ENCODE results near the gene METTL16.
"Not testable (repeated sequence)": the region's sequence is repeated elsewhere in the genome, so short reads cannot be mapped to it uniquely, and the experiment has no call there.

Gene METTL16

GRCh38 chr17:2442166-2442565 is 69.5 kb downstream of the METTL16 start:
- Histone ChIP-seq H3K9me3 (ENCODE audit: control insufficient read depth, low read length) (no peaks in the 10 kb centered on the region), H3K4me1 (ENCODE audit: control insufficient read depth, insufficient read depth, low read length, poor library complexity, severe bottlenecking) (no peaks in the 10 kb centered on the region), H3K4me3 (ENCODE audit: insufficient read depth, low read depth, low read length, poor library complexity, severe bottlenecking) (no peak overlapping the region), H3K36me3 (ENCODE audit: control insufficient read depth, insufficient read depth, low read length) (peaks cover 17% of the 10 kb centered on the region), H3K27me3 (replicated peaks; ENCODE audit: control insufficient read depth, insufficient read depth, low read length, poor library complexity, severe bottlenecking) (no peaks in the 10 kb centered on the region), H3K27ac (ENCODE audit: insufficient read depth, low read length, poor library complexity, severe bottlenecking) (no peak overlapping the region)
- no peak for DNase-seq

GRCh38 chr17:2440930-2441329 is 70.8 kb downstream of the METTL16 start:
- no peaks in the 10 kb centered on the region for H3K4me1 ChIP-seq (ENCODE audit: control insufficient read depth, insufficient read depth, low read length, poor library complexity, severe bottlenecking)
- H3K27me3 ChIP-seq (replicated peaks; ENCODE audit: control insufficient read depth, insufficient read depth, low read length, poor library complexity, severe bottlenecking) = no peaks in the 10 kb centered on the region
- no peak overlapping the region for H3K27ac ChIP-seq (ENCODE audit: insufficient read depth, low read length, poor library complexity, severe bottlenecking)
- H3K36me3 ChIP-seq (ENCODE audit: control insufficient read depth, insufficient read depth, low read length) = peaks cover 28% of the 10 kb centered on the region
- H3K9me3 ChIP-seq (ENCODE audit: control insufficient read depth, low read length) = no peaks in the 10 kb centered on the region
- H3K4me3 ChIP-seq (ENCODE audit: insufficient read depth, low read depth, low read length, poor library complexity, severe bottlenecking) = no peak overlapping the region
- no peak for DNase-seq

DNA sequence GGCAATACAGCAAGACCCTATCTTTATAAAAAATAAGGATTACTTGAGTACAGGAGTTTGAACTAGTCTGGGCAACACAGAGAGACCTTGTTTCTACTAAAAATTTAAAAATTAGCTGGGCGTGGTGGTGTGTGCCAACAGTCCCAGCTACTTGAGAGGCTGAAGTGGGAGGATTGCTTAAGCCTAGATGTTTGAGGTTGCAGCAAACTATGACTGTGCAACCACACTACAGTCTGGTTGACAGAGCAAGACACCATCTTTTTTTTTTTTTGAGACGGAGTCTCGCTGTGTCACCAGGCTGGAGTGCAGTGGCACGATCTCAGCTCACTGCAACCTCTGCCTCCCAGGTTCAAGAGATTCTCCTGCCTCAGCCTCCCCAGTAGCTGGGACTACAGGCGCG is 71.7 kb downstream of the METTL16 start:
- peaks cover 34% of the 10 kb centered on the region for H3K36me3 ChIP-seq (ENCODE audit: control insufficient read depth, insufficient read depth, low read length)
- DNase-seq; H3K27ac ChIP-seq (ENCODE audit: insufficient read depth, low read length, poor library complexity, severe bottlenecking); H3K4me1 ChIP-seq (ENCODE audit: control insufficient read depth, insufficient read depth, low read length, poor library complexity, severe bottlenecking); H3K9me3 ChIP-seq (ENCODE audit: control insufficient read depth, low read length); H3K27me3 ChIP-seq (replicated peaks; ENCODE audit: control insufficient read depth, insufficient read depth, low read length, poor library complexity, severe bottlenecking); H3K4me3 ChIP-seq (ENCODE audit: insufficient read depth, low read depth, low read length, poor library complexity, severe bottlenecking): not testable (repeated sequence)

- Histone ChIP-seq H3K36me3 (ENCODE audit: control insufficient read depth, insufficient read depth, low read length) (peaks cover 34% of the 10 kb centered on the region), H3K4me1 (ENCODE audit: control insufficient read depth, insufficient read depth, low read length, poor library complexity, severe bottlenecking) (no peaks in the 10 kb centered on the region), H3K27me3 (replicated peaks; ENCODE audit: control insufficient read depth, insufficient read depth, low read length, poor library complexity, severe bottlenecking) (no peaks in the 10 kb centered on the region), H3K9me3 (ENCODE audit: control insufficient read depth, low read length) (no peaks in the 10 kb centered on the region), H3K4me3 (ENCODE audit: insufficient read depth, low read depth, low read length, poor library complexity, severe bottlenecking) (no peak overlapping the region), H3K27ac (ENCODE audit: insufficient read depth, low read length, poor library complexity, severe bottlenecking) (no peak overlapping the region)
- DNase-seq = no peak
These were observed 72.9 kb downstream of the METTL16 start for GRCh38 chr17:2438823-2439222.

DNA sequence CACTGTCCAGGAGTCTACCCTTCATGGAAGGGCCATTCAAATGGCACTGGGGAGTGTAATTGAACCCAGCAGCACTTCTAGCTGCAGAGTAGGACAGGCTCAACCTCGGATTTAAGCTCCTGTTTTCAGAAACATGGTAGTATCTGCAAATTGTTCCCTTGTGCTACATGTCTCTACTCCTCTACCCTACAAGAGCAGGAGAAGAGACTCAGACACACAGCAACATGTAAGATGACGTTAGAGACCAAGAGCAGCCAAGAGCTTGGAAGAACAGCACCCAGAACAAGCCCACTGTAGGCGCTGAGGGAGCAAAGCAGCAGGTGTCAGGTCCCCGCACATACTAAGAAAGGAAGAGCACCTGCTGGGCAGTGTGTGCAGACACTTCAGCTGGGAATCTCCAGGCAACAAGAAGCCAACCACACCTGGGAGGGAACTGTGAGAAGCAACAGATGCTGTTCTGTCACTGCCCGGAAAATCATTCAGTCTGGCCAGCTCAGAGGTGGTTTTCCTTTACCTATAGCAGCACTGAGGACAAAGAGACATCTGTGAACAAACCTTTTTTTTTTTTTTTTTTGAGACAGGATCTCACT is 75.3 kb downstream of the METTL16 start:
- DNase-seq = no peak
- Histone ChIP-seq H3K4me1 (ENCODE audit: control insufficient read depth, insufficient read depth, low read length, poor library complexity, severe bottlenecking) (no peaks in the 10 kb centered on the region), H3K27me3 (replicated peaks; ENCODE audit: control insufficient read depth, insufficient read depth, low read length, poor library complexity, severe bottlenecking) (no peaks in the 10 kb centered on the region), H3K9me3 (ENCODE audit: control insufficient read depth, low read length) (no peaks in the 10 kb centered on the region), H3K27ac (ENCODE audit: insufficient read depth, low read length, poor library complexity, severe bottlenecking) (no peak overlapping the region), H3K4me3 (ENCODE audit: insufficient read depth, low read depth, low read length, poor library complexity, severe bottlenecking) (no peak overlapping the region), H3K36me3 (ENCODE audit: control insufficient read depth, insufficient read depth, low read length) (peaks cover 41% of the 10 kb centered on the region)

GRCh38 chr17:2435862-2436261 is 75.8 kb downstream of the METTL16 start:
- no peak for DNase-seq
- Histone ChIP-seq H3K36me3 (ENCODE audit: control insufficient read depth, insufficient read depth, low read length) (peaks cover 36% of the 10 kb centered on the region), H3K4me1 (ENCODE audit: control insufficient read depth, insufficient read depth, low read length, poor library complexity, severe bottlenecking) (no peaks in the 10 kb centered on the region), H3K27ac (ENCODE audit: insufficient read depth, low read length, poor library complexity, severe bottlenecking) (no peak overlapping the region), H3K4me3 (ENCODE audit: insufficient read depth, low read depth, low read length, poor library complexity, severe bottlenecking) (no peak overlapping the region), H3K9me3 (ENCODE audit: control insufficient read depth, low read length) (no peaks in the 10 kb centered on the region), H3K27me3 (replicated peaks; ENCODE audit: control insufficient read depth, insufficient read depth, low read length, poor library complexity, severe bottlenecking) (no peaks in the 10 kb centered on the region)

DNA sequence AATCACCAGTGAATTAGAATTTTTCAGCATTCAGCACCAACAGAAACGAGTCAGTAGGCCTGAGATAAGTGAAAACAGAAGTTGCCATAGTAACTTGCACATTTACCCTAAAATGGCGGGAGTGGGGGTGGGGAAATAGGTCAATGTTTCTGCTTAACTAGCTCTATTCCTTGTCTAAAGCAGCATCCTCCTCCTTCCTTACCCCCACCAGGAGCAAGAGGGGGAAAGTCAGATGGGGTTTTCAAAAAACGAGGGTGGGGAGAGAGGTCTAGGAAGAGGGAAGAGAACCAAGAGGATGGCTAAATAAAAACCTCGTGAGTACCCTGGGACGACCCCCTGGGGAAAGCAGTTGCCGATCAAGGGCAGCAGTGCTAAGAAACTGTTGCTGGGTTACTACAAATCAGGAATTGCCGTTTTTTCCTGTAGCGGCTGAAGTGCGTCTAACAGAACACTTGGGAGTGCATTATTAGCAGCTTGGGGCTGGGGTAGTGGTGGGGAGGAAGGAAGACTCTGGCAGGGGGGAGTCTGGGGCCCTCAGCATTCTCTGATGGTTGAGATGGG is 76.4 kb downstream of the METTL16 start:
- no peaks in the 10 kb centered on the region for H3K27me3 ChIP-seq (replicated peaks; ENCODE audit: control insufficient read depth, insufficient read depth, low read length, poor library complexity, severe bottlenecking)
- H3K36me3 ChIP-seq (ENCODE audit: control insufficient read depth, insufficient read depth, low read length) = peaks cover 36% of the 10 kb centered on the region
- H3K9me3 ChIP-seq (ENCODE audit: control insufficient read depth, low read length) = no peaks in the 10 kb centered on the region
- no peaks in the 10 kb centered on the region for H3K4me1 ChIP-seq (ENCODE audit: control insufficient read depth, insufficient read depth, low read length, poor library complexity, severe bottlenecking)
- no peak overlapping the region for H3K27ac ChIP-seq (ENCODE audit: insufficient read depth, low read length, poor library complexity, severe bottlenecking)
- DNase-seq = no peak
- no peak overlapping the region for H3K4me3 ChIP-seq (ENCODE audit: insufficient read depth, low read depth, low read length, poor library complexity, severe bottlenecking)

DNA sequence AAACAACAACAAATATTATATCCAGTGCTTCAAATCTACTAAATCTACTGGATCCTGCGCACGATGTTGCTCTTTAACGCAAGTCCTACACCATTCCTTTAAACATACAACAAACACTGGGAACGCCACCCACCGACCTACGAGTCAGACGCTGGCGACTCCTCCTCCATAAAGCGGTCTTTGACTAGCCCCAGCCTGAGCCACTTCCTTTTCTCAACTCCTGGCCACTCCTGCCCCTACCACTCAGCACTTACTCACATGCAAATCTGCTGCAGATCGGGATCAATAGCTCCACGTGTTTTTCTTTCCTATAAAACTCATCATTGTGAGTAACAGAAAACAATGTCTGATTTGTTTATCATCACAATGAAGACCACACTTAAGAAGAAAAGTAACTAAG is 78.0 kb downstream of the METTL16 start:
- DNase-seq = no peak
- Histone ChIP-seq H3K4me3 (ENCODE audit: insufficient read depth, low read depth, low read length, poor library complexity, severe bottlenecking) (no peak overlapping the region), H3K27ac (ENCODE audit: insufficient read depth, low read length, poor library complexity, severe bottlenecking) (no peak overlapping the region), H3K27me3 (replicated peaks; ENCODE audit: control insufficient read depth, insufficient read depth, low read length, poor library complexity, severe bottlenecking) (no peaks in the 10 kb centered on the region), H3K9me3 (ENCODE audit: control insufficient read depth, low read length) (no peaks in the 10 kb centered on the region), H3K4me1 (ENCODE audit: control insufficient read depth, insufficient read depth, low read length, poor library complexity, severe bottlenecking) (no peaks in the 10 kb centered on the region), H3K36me3 (ENCODE audit: control insufficient read depth, insufficient read depth, low read length) (peaks cover 28% of the 10 kb centered on the region)

DNA sequence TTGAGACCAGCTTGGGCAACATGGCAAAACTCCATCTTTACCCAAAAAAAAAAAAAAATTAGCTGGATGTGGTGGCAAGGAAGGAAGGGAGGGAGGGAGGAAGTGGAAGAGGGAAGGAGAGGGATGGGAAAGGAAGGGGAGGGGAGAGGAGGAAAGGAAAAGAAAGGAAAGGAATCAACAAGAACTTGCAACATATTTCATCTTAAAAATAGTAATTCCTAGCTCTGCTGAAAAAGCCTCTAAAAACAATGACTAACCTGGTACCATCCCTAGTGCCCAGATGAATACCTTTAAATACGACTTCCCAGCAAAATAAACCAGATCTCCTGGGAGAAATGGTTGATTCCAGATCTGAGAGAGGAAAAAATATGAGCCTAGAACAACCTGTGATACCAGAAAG is 83.8 kb downstream of the METTL16 start:
- H3K4me1 ChIP-seq (ENCODE audit: control insufficient read depth, insufficient read depth, low read length, poor library complexity, severe bottlenecking) = no peaks in the 10 kb centered on the region
- no peak overlapping the region for H3K4me3 ChIP-seq (ENCODE audit: insufficient read depth, low read depth, low read length, poor library complexity, severe bottlenecking)
- H3K27ac ChIP-seq (ENCODE audit: insufficient read depth, low read length, poor library complexity, severe bottlenecking) = no peak overlapping the region
- H3K27me3 ChIP-seq (replicated peaks; ENCODE audit: control insufficient read depth, insufficient read depth, low read length, poor library complexity, severe bottlenecking) = no peaks in the 10 kb centered on the region
- H3K36me3 ChIP-seq (ENCODE audit: control insufficient read depth, insufficient read depth, low read length) = no peaks in the 10 kb centered on the region
- DNase-seq = no peak
- no peaks in the 10 kb centered on the region for H3K9me3 ChIP-seq (ENCODE audit: control insufficient read depth, low read length)

DNA sequence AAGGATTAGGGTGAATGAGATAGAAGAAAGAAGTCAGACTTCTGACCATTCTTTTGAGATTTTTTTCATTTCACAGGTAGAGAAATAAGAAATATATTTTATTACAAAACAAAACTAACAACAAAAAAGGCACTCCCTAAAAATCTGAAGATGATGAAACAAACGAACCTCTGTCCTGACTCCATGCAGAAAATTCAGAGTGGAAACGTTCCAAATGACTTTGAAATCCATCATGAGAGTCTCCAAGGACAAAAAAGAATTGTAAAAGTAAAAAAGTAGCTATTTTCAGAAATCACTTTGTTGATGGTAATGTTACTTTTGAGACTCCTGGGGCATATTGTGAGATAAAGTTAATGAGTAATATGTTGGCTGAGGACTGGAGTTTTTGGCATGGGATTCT is 84.5 kb downstream of the METTL16 start:
- Histone ChIP-seq H3K36me3 (ENCODE audit: control insufficient read depth, insufficient read depth, low read length) (no peaks in the 10 kb centered on the region), H3K4me1 (ENCODE audit: control insufficient read depth, insufficient read depth, low read length, poor library complexity, severe bottlenecking) (no peaks in the 10 kb centered on the region), H3K27me3 (replicated peaks; ENCODE audit: control insufficient read depth, insufficient read depth, low read length, poor library complexity, severe bottlenecking) (no peaks in the 10 kb centered on the region), H3K27ac (ENCODE audit: insufficient read depth, low read length, poor library complexity, severe bottlenecking) (no peak overlapping the region), H3K4me3 (ENCODE audit: insufficient read depth, low read depth, low read length, poor library complexity, severe bottlenecking) (no peak overlapping the region), H3K9me3 (ENCODE audit: control insufficient read depth, low read length) (no peaks in the 10 kb centered on the region)
- no peak for DNase-seq

Measured in effector memory CD4-positive, alpha-beta T cell (primary cell).